Endothelial cell (in vitro differentiated cells): ENCODE results near the gene BTNL2. TPM values are rescaled to one million over a fixed set of nuclear protein-coding genes. Genes with fewer than 3 reads are reported as not detected.

Source experiments
- DNase-seq: peaks from one replicate; pipeline ENCODE4 v3.0.0; 2021; ENCODE audit warnings: low spot score
- H3K27ac Mint-ChIP-seq: one replicate; pipeline ENCODE4 v1.8.0; 2021; ENCODE audit warnings: mixed read lengths, inconsistent platforms; ENCODE audit not compliant: unreplicated experiment
- H3K27me3 Mint-ChIP-seq: one replicate; pipeline ENCODE4 v1.8.0; 2021; ENCODE audit warnings: mild to moderate bottlenecking, moderate library complexity, mixed read lengths, inconsistent platforms; ENCODE audit not compliant: unreplicated experiment
- H3K36me3 Mint-ChIP-seq: one replicate; pipeline ENCODE4 v1.8.0; 2021; ENCODE audit warnings: mild to moderate bottlenecking, low read depth, mixed read lengths, inconsistent platforms; ENCODE audit not compliant: unreplicated experiment
- H3K4me1 Mint-ChIP-seq: one replicate; pipeline ENCODE4 v1.8.0; 2021; ENCODE audit warnings: mild to moderate bottlenecking, mixed read lengths, inconsistent platforms; ENCODE audit not compliant: unreplicated experiment
- H3K4me3 Mint-ChIP-seq: one replicate; pipeline ENCODE4 v1.8.0; 2021; ENCODE audit warnings: mild to moderate bottlenecking, mixed read lengths, inconsistent platforms; ENCODE audit not compliant: unreplicated experiment
- H3K9me3 Mint-ChIP-seq: one replicate; pipeline ENCODE4 v1.8.0; 2021; ENCODE audit warnings: mixed read lengths, inconsistent platforms; ENCODE audit not compliant: unreplicated experiment
- CTCF ChIP-seq: fragments of 200-600 bp; sonication (generic); IDR thresholded peaks from one replicate; pipeline ENCODE4 v1.5.0; 2021; ENCODE audit warnings: antibody characterized with exemption; ENCODE audit not compliant: unreplicated experiment
- total RNA-seq: library from RNA; stranded (reverse); fragmentation: NEBNext Ultra II Directional; extraction: Animal tissue kit (Norgen Biotek cat#: 25700); gene quantifications from one replicate; pipeline ENCODE4 v1.2.1, GENCODE V29; 2021; ENCODE audit not compliant: unreplicated experiment

Gene BTNL2
- total RNA-seq, 1 donor from 2014 or later: not detected

DNA sequence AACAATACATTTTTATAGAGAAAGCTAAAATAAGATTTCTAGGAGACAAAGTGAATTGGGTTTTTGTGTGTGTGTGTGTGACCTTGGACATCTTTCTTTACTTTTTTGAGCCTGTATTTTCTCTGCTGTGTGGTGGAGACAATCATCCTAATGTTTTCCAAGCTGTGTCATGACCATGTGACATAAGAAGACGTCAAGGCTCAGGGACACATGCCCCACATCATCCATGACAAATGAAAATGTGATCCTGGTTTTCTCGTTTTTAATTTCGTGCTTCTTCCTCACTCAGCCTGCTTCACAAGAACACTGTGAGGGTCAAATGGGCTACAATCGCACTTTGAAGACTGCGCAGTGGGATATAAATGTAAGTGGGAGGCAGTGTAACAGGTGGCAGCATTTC lies 3.9 kb upstream of the BTNL2 start:
- H3K4me3 Mint-ChIP-seq: no peak overlapping the region
- no peaks in the 10 kb centered on the region for H3K9me3 Mint-ChIP-seq
- H3K4me1 Mint-ChIP-seq: peaks cover 8% of the 10 kb centered on the region
- H3K27me3 Mint-ChIP-seq: no peaks in the 10 kb centered on the region
- DNase-seq: no peak
- no peak for TF ChIP-seq CTCF
- H3K27ac Mint-ChIP-seq: no peak overlapping the region
- no peaks in the 10 kb centered on the region for H3K36me3 Mint-ChIP-seq

- Mint-ChIP-seq H3K9me3 (no peaks in the 10 kb centered on the region), H3K4me1 (peaks cover 4% of the 10 kb centered on the region), H3K4me3 (no peak overlapping the region), H3K27ac (no peak overlapping the region), H3K36me3 (no peaks in the 10 kb centered on the region), H3K27me3 (peaks cover 2% of the 10 kb centered on the region)
- DNase-seq: no peak
- TF ChIP-seq CTCF: no peak
Observed at GRCh38 chr6:32406197-32406596, 784 bp downstream of the BTNL2 start.

- H3K4me3 Mint-ChIP-seq: no peak overlapping the region
- no peaks in the 10 kb centered on the region for H3K9me3 Mint-ChIP-seq
- H3K36me3 Mint-ChIP-seq: no peaks in the 10 kb centered on the region
- H3K4me1 Mint-ChIP-seq: peaks cover 4% of the 10 kb centered on the region
- H3K27me3 Mint-ChIP-seq: peaks cover 2% of the 10 kb centered on the region
- no peak overlapping the region for H3K27ac Mint-ChIP-seq
- no peak for DNase-seq
- TF ChIP-seq CTCF: no peak
Observed at GRCh38 chr6:32405656-32406055, 1.3 kb downstream of the BTNL2 start.

GRCh38 chr6:32402812-32403211 lies 4.2 kb downstream of the BTNL2 start:
- no peak overlapping the region for H3K27ac Mint-ChIP-seq
- no peak overlapping the region for H3K4me3 Mint-ChIP-seq
- no peak for TF ChIP-seq CTCF
- no peak for DNase-seq
- no peaks in the 10 kb centered on the region for H3K9me3 Mint-ChIP-seq
- H3K4me1 Mint-ChIP-seq: peaks cover 4% of the 10 kb centered on the region
- no peaks in the 10 kb centered on the region for H3K36me3 Mint-ChIP-seq
- H3K27me3 Mint-ChIP-seq: peaks cover 4% of the 10 kb centered on the region

GRCh38 chr6:32401284-32401963 lies 5.6 kb downstream of the BTNL2 start:
- no peaks in the 10 kb centered on the region for H3K36me3 Mint-ChIP-seq
- peaks cover 4% of the 10 kb centered on the region for H3K4me1 Mint-ChIP-seq
- TF ChIP-seq CTCF: no peak
- no peak for DNase-seq
- no peak overlapping the region for H3K4me3 Mint-ChIP-seq
- H3K27ac Mint-ChIP-seq: peak overlapping the region; percentile 52
- no peaks in the 10 kb centered on the region for H3K9me3 Mint-ChIP-seq
- H3K27me3 Mint-ChIP-seq: peaks cover 5% of the 10 kb centered on the region
